Camera-type eye (tissue), 1 donor: ENCODE results near the gene WNT5B. TPM values are rescaled to one million over a fixed set of nuclear protein-coding genes. Genes with fewer than 3 reads are reported as not detected.

Experiments used
- total RNA-seq: library from RNA; depleted of rRNA; stranded (reverse); fragments of >200 nt; gene quantifications from one replicate; pipeline ENCODE4 v1.2.3, GENCODE V29; 2014

Gene WNT5B
- 34.6 TPM for total RNA-seq

DNA sequence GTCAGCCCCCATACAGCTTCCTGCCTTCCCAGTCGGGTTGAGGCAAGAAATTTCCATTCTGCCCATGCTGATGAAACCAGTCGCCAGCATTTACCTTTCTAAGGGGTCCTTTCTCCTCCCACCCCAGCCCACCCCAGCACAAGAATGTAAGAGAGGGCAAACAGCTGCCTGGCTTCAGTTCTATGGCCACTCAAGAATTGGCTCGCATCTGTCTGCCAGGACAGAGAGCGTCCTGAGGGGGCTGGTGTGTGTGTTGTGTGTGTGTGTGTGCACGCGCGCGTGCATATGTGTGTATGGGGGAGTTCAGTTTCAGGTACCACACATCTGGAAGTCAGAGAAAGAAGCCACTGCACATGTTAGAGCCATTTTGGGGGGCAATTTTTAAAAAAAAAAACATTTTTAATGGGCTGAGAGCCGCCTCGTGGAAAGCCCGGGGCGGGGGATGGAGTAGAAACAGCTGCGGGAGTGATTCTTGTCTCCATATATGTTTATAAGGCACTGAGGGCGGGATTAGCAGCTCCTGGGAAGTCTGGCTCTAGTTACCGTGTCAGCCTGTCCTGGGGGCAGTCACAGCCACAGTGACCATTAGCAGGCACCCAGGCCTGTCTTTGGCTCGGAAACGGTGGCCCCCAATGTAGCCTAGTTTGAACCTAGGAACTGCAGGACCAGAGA, at the start of gene WNT5B:
Gene WNT5B (plus strand): TSS at position 566 of the 672 bp plus-strand sequence. CDS start 2,124 bp downstream, outside the sequence.

DNA sequence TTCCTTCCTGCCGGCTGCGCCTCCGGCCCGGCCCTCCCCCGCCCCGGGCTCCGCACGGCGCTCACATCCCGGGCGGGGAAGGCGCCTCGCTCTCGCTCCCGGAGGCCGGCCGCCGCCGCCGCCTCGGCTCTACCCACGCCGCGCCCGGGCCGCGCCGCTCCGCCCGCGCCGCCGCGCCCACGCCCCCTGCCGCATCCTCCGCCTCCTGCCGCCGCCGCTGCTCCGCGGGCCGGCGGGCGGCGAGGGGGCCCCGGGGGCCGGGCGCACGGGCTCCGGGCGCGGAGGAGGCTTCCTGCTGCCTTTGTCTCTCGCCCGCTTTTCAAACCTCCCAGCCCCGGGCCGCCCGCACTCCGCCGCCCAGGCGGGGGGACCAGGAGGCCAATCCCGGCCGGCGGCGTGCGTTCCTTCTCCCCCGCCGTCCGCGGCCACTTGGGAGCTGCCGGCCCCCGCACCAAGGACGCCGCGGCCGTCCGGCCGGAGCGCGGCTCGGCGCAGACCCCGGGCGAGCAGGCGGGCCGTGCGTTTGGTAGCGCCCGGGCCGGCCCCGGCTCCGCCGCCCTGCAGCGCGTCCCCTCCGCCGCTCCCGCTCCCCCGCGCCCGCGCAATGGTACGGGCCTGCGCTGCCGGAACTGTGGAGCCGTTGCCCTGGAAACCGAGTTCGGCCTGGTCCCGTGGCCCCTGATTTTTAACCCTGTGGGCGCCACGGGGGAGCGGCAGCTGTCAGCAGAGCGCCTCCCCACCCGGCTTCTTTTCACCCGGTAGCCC, 34.6 kb upstream of the WNT5B start, which contains the start of gene FBXL14:
Gene FBXL14 (minus strand): TSS at position 321 of the 765 bp plus-strand sequence. CDS start 515 bp downstream, outside the sequence.

DNA sequence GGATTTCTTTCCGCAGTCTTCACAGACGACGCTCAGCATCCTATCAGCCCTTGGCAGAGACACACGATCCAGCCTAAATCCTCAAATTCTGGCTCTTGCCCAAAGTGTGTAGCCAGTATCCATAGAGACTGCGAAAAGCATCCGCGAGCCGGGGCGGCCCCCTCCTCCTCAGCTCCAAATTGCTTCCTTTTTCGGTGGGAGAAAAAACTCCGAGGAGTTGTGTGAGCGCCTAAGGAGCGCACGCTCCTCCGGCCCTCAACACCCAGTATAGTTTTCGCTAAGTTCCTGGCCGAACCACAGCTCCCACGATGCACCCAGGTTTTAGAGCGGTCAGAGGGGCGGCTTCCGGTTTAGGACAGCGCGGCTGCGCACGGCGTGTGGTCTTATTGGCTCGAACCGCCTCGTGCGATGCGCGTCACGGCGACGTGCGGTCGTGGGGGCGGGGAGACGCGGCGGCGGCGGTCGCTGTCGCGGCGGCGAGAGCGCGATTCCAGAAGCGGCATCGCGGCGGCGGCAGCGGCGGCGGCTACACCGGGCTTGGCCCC, 61.6 kb downstream of the WNT5B start, which contains the start of gene ADIPOR2:
Gene ADIPOR2 (plus strand): TSS at position 493 of the 545 bp plus-strand sequence. CDS start 63,274 bp downstream, outside the sequence.

Other genes starting within 250 kb of the WNT5B start
- 26.1 TPM for gene FBXL14, start 34.6 kb upstream of the WNT5B start, total RNA-seq
- 48.8 TPM for gene ADIPOR2, start 61.8 kb downstream of the WNT5B start, total RNA-seq
- 3.8 TPM for gene LRTM2, start 191.3 kb downstream of the WNT5B start, total RNA-seq